BLaER1 (cell line): Measurements from ENCODE around the gene SLC39A10.

Experiments
- H3K27ac ChIP-seq: shearing (Covaris generic); formaldehyde crosslinking; 2 replicates; pipeline ENCODE4 v1.8.1; 2022
- H3K27me3 ChIP-seq: shearing (Covaris generic); formaldehyde crosslinking; 2 replicates; pipeline ENCODE4 v1.8.1; 2022
- H3K36me3 ChIP-seq: shearing (Covaris generic); formaldehyde crosslinking; 2 replicates; pipeline ENCODE4 v1.8.1; 2022
- H3K4me1 ChIP-seq: shearing (Covaris generic); formaldehyde crosslinking; 2 replicates; pipeline ENCODE4 v1.8.1; 2022
- H3K4me2 ChIP-seq: shearing (Covaris generic); formaldehyde crosslinking; 2 replicates; pipeline ENCODE4 v1.8.1; 2022
- H3K4me3 ChIP-seq: shearing (Covaris generic); formaldehyde crosslinking; 2 replicates; pipeline ENCODE4 v1.8.1; 2022
- H3K9ac ChIP-seq: shearing (Covaris generic); formaldehyde crosslinking; 2 replicates; pipeline ENCODE4 v1.8.1; 2022
- H3K9me3 ChIP-seq: shearing (Covaris generic); formaldehyde crosslinking; 2 replicates; pipeline ENCODE4 v1.8.1; 2022
- H4K20me1 ChIP-seq: shearing (Covaris generic); formaldehyde crosslinking; 2 replicates; pipeline ENCODE4 v1.8.1; 2022
- Cebpa-rat ChIP-seq: shearing (Covaris generic); IDR thresholded peaks from 2 replicates; pipeline ENCODE4 v1.8.1; 2022

Gene SLC39A10

DNA sequence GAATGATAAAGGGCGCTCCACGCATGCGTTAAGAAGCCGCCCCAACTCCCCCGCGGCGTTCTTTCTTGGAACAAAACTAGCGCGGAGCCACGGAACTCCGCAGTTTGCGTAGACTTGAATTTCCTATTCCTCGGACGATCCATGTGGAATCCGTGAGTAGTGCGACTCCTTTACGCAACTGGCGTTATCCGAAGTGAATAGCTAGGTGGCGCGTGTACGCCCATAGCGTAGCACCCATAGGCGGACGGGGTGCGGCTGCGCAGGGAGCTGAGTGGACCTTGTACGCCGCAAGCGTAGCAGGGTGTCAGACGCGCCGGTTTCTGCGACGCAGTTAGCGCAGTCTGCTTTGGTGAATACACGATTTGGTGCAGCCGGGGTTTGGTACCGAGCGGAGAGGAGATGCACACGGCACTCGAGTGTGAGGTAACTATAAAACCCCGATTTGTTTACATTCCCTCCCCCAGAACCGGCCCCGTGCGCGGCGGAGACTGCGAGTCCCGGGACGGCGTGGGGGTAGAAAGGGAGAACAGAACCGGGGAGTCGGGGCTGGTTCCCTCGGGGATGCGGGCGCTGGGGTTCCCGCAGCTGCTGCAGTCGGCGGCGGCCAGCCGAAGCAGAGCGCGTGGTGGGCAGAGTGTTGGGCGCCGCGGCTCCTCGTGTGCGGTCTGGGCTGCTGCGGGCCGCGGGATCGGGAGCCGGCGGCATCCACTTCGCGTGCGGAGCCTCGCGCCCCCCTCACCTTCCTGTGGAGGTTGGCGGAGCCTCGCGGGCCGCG lies at the start of gene SLC39A10:
Gene SLC39A10, plus strand, starts transcription at position 368 of the 775 bp plus-strand sequence. CDS start 22,817 bp downstream, outside the sequence.
- Histone ChIP-seq H3K9ac (peak within 1 kb of the TSS; percentile 99), H3K4me3 (peak within 1 kb of the TSS; percentile 99), H3K27me3 (no peaks in the 10 kb centered on the region), H3K27ac (peak within 1 kb of the TSS; percentile 100), H4K20me1 (peaks cover 36% of the 10 kb centered on the region), H3K4me2 (peak within 1 kb of the TSS; percentile 88), H3K4me1 (peaks cover 24% of the 10 kb centered on the region), H3K36me3 (no peaks in the 10 kb centered on the region), H3K9me3 (no peaks in the 10 kb centered on the region)
- TF ChIP-seq Cebpa-rat = no peak

DNA sequence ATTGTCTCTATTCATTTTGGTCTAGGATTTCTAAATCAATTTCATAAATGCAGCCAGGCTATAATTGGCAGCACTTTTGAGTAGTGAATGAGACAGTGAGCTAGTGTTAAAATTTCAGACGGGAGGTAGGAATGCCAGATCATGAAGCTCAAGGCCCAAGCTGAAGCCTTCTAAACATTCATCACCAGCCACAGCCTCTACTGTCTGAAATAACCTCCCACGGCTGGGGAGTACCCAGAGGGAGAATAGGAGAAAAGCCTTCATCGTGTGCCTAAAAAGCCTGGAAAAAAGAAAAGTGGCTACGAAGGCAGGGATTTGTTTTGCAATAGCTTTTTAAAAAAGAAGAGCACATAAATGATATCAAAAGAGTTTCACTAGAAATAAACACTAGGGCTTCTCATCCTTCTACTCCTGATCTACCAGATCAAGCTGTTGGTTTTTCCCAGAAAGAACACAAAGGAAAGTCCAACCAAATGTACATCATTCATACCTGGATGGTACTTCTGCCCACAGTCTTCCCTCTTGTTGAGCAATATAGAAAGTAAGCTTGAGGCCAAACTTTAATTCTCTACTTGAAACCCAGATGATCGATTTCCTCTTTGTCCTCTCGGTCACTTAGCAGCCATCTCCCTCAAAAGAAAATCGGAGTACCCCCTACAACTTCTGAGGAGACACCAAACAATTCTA lies 48.1 kb upstream of the SLC39A10 start:
- no peak for TF ChIP-seq Cebpa-rat
- Histone ChIP-seq H3K4me2 (no peak overlapping the region), H3K4me3 (no peak overlapping the region), H3K27me3 (no peaks in the 10 kb centered on the region), H3K9ac (no peak overlapping the region), H3K36me3 (no peaks in the 10 kb centered on the region), H4K20me1 (no peaks in the 10 kb centered on the region), H3K27ac (no peak overlapping the region), H3K4me1 (no peaks in the 10 kb centered on the region), H3K9me3 (no peaks in the 10 kb centered on the region)

GRCh38 chr2:195610717-195611116 lies 46.3 kb upstream of the SLC39A10 start:
- no peaks in the 10 kb centered on the region for H3K4me1 ChIP-seq
- H3K27ac ChIP-seq = no peak overlapping the region
- no peaks in the 10 kb centered on the region for H3K27me3 ChIP-seq
- H3K9ac ChIP-seq = no peak overlapping the region
- H3K4me2 ChIP-seq = no peak overlapping the region
- TF ChIP-seq Cebpa-rat = no peak
- no peaks in the 10 kb centered on the region for H4K20me1 ChIP-seq
- H3K9me3 ChIP-seq = no peaks in the 10 kb centered on the region
- H3K36me3 ChIP-seq = no peaks in the 10 kb centered on the region
- no peak overlapping the region for H3K4me3 ChIP-seq

GRCh38 chr2:195612611-195613495 lies 44.2 kb upstream of the SLC39A10 start:
- Histone ChIP-seq H3K4me2 (no peak overlapping the region), H3K9ac (no peak overlapping the region), H3K36me3 (no peaks in the 10 kb centered on the region), H3K4me3 (no peak overlapping the region), H3K27me3 (no peaks in the 10 kb centered on the region), H3K9me3 (no peaks in the 10 kb centered on the region; the same call in 1 of the 2 replicates), H4K20me1 (no peaks in the 10 kb centered on the region), H3K4me1 (no peaks in the 10 kb centered on the region), H3K27ac (no peak overlapping the region)
- no peak for TF ChIP-seq Cebpa-rat

- H3K27me3 ChIP-seq = no peaks in the 10 kb centered on the region
- H3K27ac ChIP-seq = no peak overlapping the region
- no peaks in the 10 kb centered on the region; the same call in 1 of the 2 replicates for H3K9me3 ChIP-seq
- no peak overlapping the region for H3K9ac ChIP-seq
- H3K4me2 ChIP-seq = no peak overlapping the region
- no peaks in the 10 kb centered on the region for H4K20me1 ChIP-seq
- no peaks in the 10 kb centered on the region for H3K4me1 ChIP-seq
- no peak for TF ChIP-seq Cebpa-rat
- no peaks in the 10 kb centered on the region for H3K36me3 ChIP-seq
- H3K4me3 ChIP-seq = no peak overlapping the region
These were observed 43.1 kb upstream of the SLC39A10 start for GRCh38 chr2:195613922-195614321.

GRCh38 chr2:195619590-195619989 lies 37.4 kb upstream of the SLC39A10 start:
- H3K4me1 ChIP-seq = no peaks in the 10 kb centered on the region
- H4K20me1 ChIP-seq = no peaks in the 10 kb centered on the region
- no peak for TF ChIP-seq Cebpa-rat
- H3K9ac ChIP-seq = no peak overlapping the region
- H3K36me3 ChIP-seq = no peaks in the 10 kb centered on the region
- H3K4me3 ChIP-seq = no peak overlapping the region
- no peak overlapping the region for H3K4me2 ChIP-seq
- no peaks in the 10 kb centered on the region for H3K27me3 ChIP-seq
- no peaks in the 10 kb centered on the region; the same call in 1 of the 2 replicates for H3K9me3 ChIP-seq
- no peak overlapping the region for H3K27ac ChIP-seq

- Histone ChIP-seq H3K36me3 (no peaks in the 10 kb centered on the region), H3K4me3 (no peak overlapping the region), H4K20me1 (no peaks in the 10 kb centered on the region), H3K27ac (no peak overlapping the region), H3K4me1 (no peaks in the 10 kb centered on the region), H3K9me3 (no peaks in the 10 kb centered on the region; the same call in 1 of the 2 replicates), H3K4me2 (no peak overlapping the region), H3K27me3 (no peaks in the 10 kb centered on the region), H3K9ac (no peak overlapping the region)
- TF ChIP-seq Cebpa-rat = no peak
These were observed 36.5 kb upstream of the SLC39A10 start for GRCh38 chr2:195620501-195620900.

DNA sequence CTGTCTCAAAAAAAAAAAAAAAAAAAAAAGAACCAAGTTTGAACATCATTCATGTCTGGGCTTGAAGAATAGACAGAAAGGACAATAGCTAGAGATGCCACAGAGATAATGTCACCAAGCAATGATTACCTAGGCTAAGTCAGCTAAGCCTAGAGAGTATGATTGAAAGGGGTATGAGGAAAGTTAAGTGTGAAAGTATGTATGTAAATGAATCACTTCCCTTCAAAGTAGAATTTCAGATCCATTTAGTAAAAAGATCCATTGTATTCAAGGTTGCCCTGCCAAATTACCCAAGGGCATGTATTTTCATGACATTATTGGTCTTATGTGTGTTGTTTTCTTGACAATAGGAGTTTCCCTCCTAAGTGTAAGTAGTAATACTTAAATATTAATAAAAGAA lies 34.1 kb upstream of the SLC39A10 start:
- TF ChIP-seq Cebpa-rat = no peak
- Histone ChIP-seq H3K9ac (no peak overlapping the region), H3K27ac (no peak overlapping the region), H4K20me1 (no peaks in the 10 kb centered on the region), H3K4me3 (no peak overlapping the region), H3K36me3 (no peaks in the 10 kb centered on the region), H3K27me3 (no peaks in the 10 kb centered on the region), H3K9me3 (no peaks in the 10 kb centered on the region), H3K4me2 (no peak overlapping the region), H3K4me1 (no peaks in the 10 kb centered on the region)

DNA sequence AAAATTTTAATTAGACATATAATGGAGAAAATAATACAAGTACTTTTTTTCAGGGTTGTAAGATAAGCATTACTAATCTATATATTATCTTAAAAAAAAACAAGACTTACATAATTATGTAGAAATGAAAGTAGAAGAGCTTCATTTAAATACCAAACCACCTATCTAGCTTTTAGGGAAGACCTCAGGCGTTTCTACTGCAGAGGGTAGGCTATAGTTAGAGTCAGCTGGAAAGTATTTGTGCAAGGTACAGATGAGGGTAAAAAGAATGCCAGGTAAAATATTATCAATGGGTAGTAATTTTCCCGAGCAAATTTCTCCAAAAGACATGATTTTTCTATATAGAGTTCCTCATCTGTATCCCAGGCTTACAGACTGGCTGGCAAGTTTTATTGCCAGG lies 30.5 kb upstream of the SLC39A10 start:
- H3K4me2 ChIP-seq = no peak overlapping the region
- no peak overlapping the region for H3K4me3 ChIP-seq
- no peak overlapping the region for H3K9ac ChIP-seq
- H4K20me1 ChIP-seq = no peaks in the 10 kb centered on the region
- no peak for TF ChIP-seq Cebpa-rat
- H3K9me3 ChIP-seq = no peaks in the 10 kb centered on the region
- H3K36me3 ChIP-seq = no peaks in the 10 kb centered on the region
- H3K27me3 ChIP-seq = no peaks in the 10 kb centered on the region
- H3K4me1 ChIP-seq = no peaks in the 10 kb centered on the region
- H3K27ac ChIP-seq = no peak overlapping the region

- no peak overlapping the region for H3K9ac ChIP-seq
- no peak for TF ChIP-seq Cebpa-rat
- H3K4me1 ChIP-seq = no peaks in the 10 kb centered on the region
- no peaks in the 10 kb centered on the region for H3K27me3 ChIP-seq
- no peaks in the 10 kb centered on the region for H4K20me1 ChIP-seq
- H3K36me3 ChIP-seq = no peaks in the 10 kb centered on the region
- no peak overlapping the region for H3K27ac ChIP-seq
- H3K4me2 ChIP-seq = no peak overlapping the region
- H3K4me3 ChIP-seq = no peak overlapping the region
- H3K9me3 ChIP-seq = no peaks in the 10 kb centered on the region
These were observed 28.4 kb upstream of the SLC39A10 start for GRCh38 chr2:195628666-195629065.
